GM21447 (cell line): ENCODE results near the gene FREM1.
"Not testable (repeated sequence)": the region's sequence is repeated elsewhere in the genome, so short reads cannot be mapped to it uniquely, and the experiment has no call there.

Source experiments
- ATAC-seq: cut with Tn5 transposase; IDR thresholded peaks from one replicate; pipeline ENCODE4 v1.9.1; 2021; ENCODE audit not compliant: unreplicated experiment

Gene FREM1

GRCh38 chr9:14909961-14910805 lies at the start of gene FREM1:
TSS of gene FREM1 (minus strand) at chr9:14910428. CDS start at chr9:14868977, 41,451 bp downstream.
- no peak for ATAC-seq

GRCh38 chr9:14958989-14959388 lies 48.8 kb upstream of the FREM1 start:
- ATAC-seq, result no peak

- ATAC-seq, result no peak
Observed at GRCh38 chr9:14957109-14957508, 46.9 kb upstream of the FREM1 start.

- no peak for ATAC-seq
Observed at GRCh38 chr9:14956208-14956607, 46.0 kb upstream of the FREM1 start.

- ATAC-seq, result no peak
Observed at GRCh38 chr9:14945351-14945750, 35.1 kb upstream of the FREM1 start.

GRCh38 chr9:14941501-14942405 lies 31.5 kb upstream of the FREM1 start:
- ATAC-seq, result no peak

GRCh38 chr9:14939378-14939777 lies 29.1 kb upstream of the FREM1 start:
- ATAC-seq, result no peak

GRCh38 chr9:14937216-14937615 lies 27.0 kb upstream of the FREM1 start:
- no peak for ATAC-seq

GRCh38 chr9:14936491-14936890 lies 26.3 kb upstream of the FREM1 start:
- ATAC-seq, result no peak

- ATAC-seq, result no peak
Observed at GRCh38 chr9:14935964-14936363, 25.7 kb upstream of the FREM1 start.

- ATAC-seq, result no peak
Observed at GRCh38 chr9:14935106-14935751, 25.0 kb upstream of the FREM1 start.

GRCh38 chr9:14932641-14933040 lies 22.4 kb upstream of the FREM1 start:
- no peak for ATAC-seq

- ATAC-seq, result no peak
Observed at GRCh38 chr9:14932231-14932630, 22.0 kb upstream of the FREM1 start.

GRCh38 chr9:14926941-14927624 lies 16.9 kb upstream of the FREM1 start:
- ATAC-seq, result no peak

- no peak for ATAC-seq
Observed at GRCh38 chr9:14924230-14925219, 14.3 kb upstream of the FREM1 start.

- no peak for ATAC-seq
Observed at GRCh38 chr9:14923701-14924100, 13.5 kb upstream of the FREM1 start.

- ATAC-seq, result not testable (repeated sequence)
Observed at GRCh38 chr9:14920805-14921204, 10.6 kb upstream of the FREM1 start.

GRCh38 chr9:14913366-14913765 lies 3.1 kb upstream of the FREM1 start:
- ATAC-seq, result no peak

- ATAC-seq, result no peak
Observed at GRCh38 chr9:14912859-14913258, 2.6 kb upstream of the FREM1 start.

GRCh38 chr9:14911046-14911445 lies 818 bp upstream of the FREM1 start:
- no peak for ATAC-seq
